HepG2 (cell line): ENCODE data around the gene RRBP1. TPM values are rescaled to one million over a fixed set of nuclear protein-coding genes. Genes with fewer than 3 reads are reported as not detected.

Experiments
- FIP1L1 ChIP-seq: fragments of 200-400 bp; formaldehyde crosslinking; IDR thresholded peaks from 2 replicates; pipeline ENCODE4 v1.6.1; 2018; ENCODE audit warnings: low read depth, mild to moderate bottlenecking, low read length, moderate library complexity, borderline replicate concordance; ENCODE audit not compliant: insufficient read depth
- KDM3A ChIP-seq: IDR thresholded peaks from 2 replicates; pipeline ENCODE4 v1.6.1; 2018; ENCODE audit warnings: low read depth, missing compliant biosample characterization
- MZF1 ChIP-seq: sonication (generic); formaldehyde crosslinking; IDR thresholded peaks from 2 replicates; pipeline ENCODE4 v1.8.1; 2023; ENCODE audit warnings: mild to moderate bottlenecking, missing genetic modification reagents, borderline replicate concordance
- NR2F2 ChIP-seq: IDR thresholded peaks from 2 replicates; pipeline ENCODE4 v1.6.1; 2012; ENCODE audit warnings: low read depth, inconsistent platforms, borderline replicate concordance
- PTBP1 ChIP-seq: fragments of 200-400 bp; formaldehyde crosslinking; IDR thresholded peaks from 2 replicates; pipeline ENCODE4 v1.6.1; 2018; ENCODE audit warnings: low read length, low read depth; ENCODE audit not compliant: poor library complexity, severe bottlenecking
- SAP130 ChIP-seq: IDR thresholded peaks from 2 replicates; pipeline ENCODE4 v1.6.1; 2016; ENCODE audit warnings: low read depth
- SMARCE1 ChIP-seq: fragments of 450-650 bp; IDR thresholded peaks from 2 replicates; pipeline ENCODE4 v1.6.1; 2017; ENCODE audit warnings: borderline replicate concordance
- TSC22D2 ChIP-seq: sonication (generic); formaldehyde crosslinking; IDR thresholded peaks from 2 replicates; pipeline ENCODE4 v1.5.1; 2020; ENCODE audit warnings: missing genetic modification reagents, mild to moderate bottlenecking, borderline replicate concordance
- ZNF136 ChIP-seq: sonication (generic); formaldehyde crosslinking; IDR thresholded peaks from 2 replicates; pipeline ENCODE4 v1.8.1; 2022; ENCODE audit warnings: low read depth, mild to moderate bottlenecking, moderate library complexity, missing genetic modification reagents
- ZNF292 ChIP-seq: sonication (generic); formaldehyde crosslinking; IDR thresholded peaks from 2 replicates; pipeline ENCODE4 v1.8.1; 2022; ENCODE audit warnings: mild to moderate bottlenecking, low read depth, missing genetic modification reagents, borderline replicate concordance
- ZNF580 ChIP-seq: IDR thresholded peaks from 2 replicates; pipeline ENCODE4 v1.6.1; 2016; ENCODE audit warnings: low read depth, borderline replicate concordance
- ZNF639 ChIP-seq: conservative IDR thresholded peaks from 2 replicates; pipeline ENCODE4 v1.6.1; 2018; ENCODE audit warnings: missing genetic modification reagents
- ZNF790 ChIP-seq: sonication (generic); formaldehyde crosslinking; IDR thresholded peaks from 2 replicates; pipeline ENCODE4 v1.8.0; 2022; ENCODE audit warnings: missing genetic modification reagents, mild to moderate bottlenecking, borderline replicate concordance
- polyA plus RNA-seq, 8 experiments: library from polyadenylated mRNA; depleted of rRNA in 3 of 8; stranded (reverse) in 7 of 8; unstranded in 1 of 8; fragments of >200 nt; fragmentation: Illumina TruSeq in 4 of 8; extraction: Trizol in 4 of 8; gene quantifications; 2 replicates each; pipeline versions ENCODE4 v1.2.1 to v1.2.3, GENCODE V29; 2011 to 2016; ENCODE audit warnings: low read depth in 4 of 8, missing spikeins in 1 of 8, mixed read lengths in 1 of 8; ENCODE audit not compliant: insufficient read depth in 1 of 8
- total RNA-seq, 5 experiments: library from RNA; depleted of rRNA; stranded (reverse); fragments of >200 nt; fragmentation: Illumina TruSeq; extraction: Trizol; gene quantifications; 2 replicates each; pipeline ENCODE4 v1.2.3, GENCODE V29; 2016; ENCODE audit warnings: low read depth in 1 of 5
- TF ChIP-seq, protein P1 (sequence below): IDR thresholded peaks from 2 replicates; pipeline ENCODE4 v1.6.1; 2016; ENCODE audit warnings: low read depth
- TF ChIP-seq, protein P2 (sequence below): sonication (generic); formaldehyde crosslinking; IDR thresholded peaks from 2 replicates; pipeline ENCODE4 v1.8.0; 2022; ENCODE audit warnings: low read depth, missing genetic modification reagents
- TF ChIP-seq, protein P3 (sequence below): sonication (generic); formaldehyde crosslinking; IDR thresholded peaks from 2 replicates; pipeline ENCODE4 v1.4.0; 2020; ENCODE audit warnings: missing genetic modification reagents
- TF ChIP-seq, protein P4 (sequence below): sonication (generic); formaldehyde crosslinking; IDR thresholded peaks from 2 replicates; pipeline ENCODE4 v1.5.0; 2020; ENCODE audit warnings: mild to moderate bottlenecking, missing genetic modification reagents
- TF ChIP-seq, protein P5 (sequence below): sonication (generic); formaldehyde crosslinking; IDR thresholded peaks from 2 replicates; pipeline ENCODE4 v1.9.0; 2021; ENCODE audit warnings: missing genetic modification reagents, mild to moderate bottlenecking, borderline replicate concordance

RRBP1 gene
- total and polyA plus RNA-seq, 2 of the 13 experiments (the other 11 are each of a cell fraction or from before 2014, with no cell fraction given), result 150 to 222 TPM

- TF ChIP-seq, protein P1, sequence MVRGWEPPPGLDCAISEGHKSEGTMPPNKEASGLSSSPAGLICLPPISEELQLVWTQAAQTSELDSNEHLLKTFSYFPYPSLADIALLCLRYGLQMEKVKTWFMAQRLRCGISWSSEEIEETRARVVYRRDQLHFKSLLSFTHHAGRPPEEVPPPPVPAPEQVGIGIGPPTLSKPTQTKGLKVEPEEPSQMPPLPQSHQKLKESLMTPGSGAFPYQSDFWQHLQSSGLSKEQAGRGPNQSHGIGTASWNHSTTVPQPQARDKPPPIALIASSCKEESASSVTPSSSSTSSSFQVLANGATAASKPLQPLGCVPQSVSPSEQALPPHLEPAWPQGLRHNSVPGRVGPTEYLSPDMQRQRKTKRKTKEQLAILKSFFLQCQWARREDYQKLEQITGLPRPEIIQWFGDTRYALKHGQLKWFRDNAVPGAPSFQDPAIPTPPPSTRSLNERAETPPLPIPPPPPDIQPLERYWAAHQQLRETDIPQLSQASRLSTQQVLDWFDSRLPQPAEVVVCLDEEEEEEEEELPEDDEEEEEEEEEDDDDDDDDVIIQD, result peak; percentile 94
- TF ChIP-seq, protein P2, sequence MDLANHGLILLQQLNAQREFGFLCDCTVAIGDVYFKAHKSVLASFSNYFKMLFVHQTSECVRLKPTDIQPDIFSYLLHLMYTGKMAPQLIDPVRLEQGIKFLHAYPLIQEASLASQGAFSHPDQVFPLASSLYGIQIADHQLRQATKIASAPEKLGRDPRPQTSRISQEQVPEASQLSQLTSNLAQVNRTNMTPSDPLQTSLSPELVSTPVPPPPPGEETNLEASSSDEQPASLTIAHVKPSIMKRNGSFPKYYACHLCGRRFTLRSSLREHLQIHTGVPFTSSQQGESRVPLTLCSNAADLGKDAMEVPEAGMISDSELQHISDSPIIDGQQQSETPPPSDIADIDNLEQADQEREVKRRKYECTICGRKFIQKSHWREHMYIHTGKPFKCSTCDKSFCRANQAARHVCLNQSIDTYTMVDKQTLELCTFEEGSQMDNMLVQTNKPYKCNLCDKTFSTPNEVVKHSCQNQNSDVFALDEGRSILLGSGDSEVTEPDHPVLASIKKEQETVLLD (CRISPR knock-in tag), result no peak
- peak; percentile 86; the same call in 1 of the 2 replicates for TF ChIP-seq TSC22D2 (CRISPR knock-in tag)
- TF ChIP-seq NR2F2, result peak; percentile 90
- TF ChIP-seq SMARCE1, result no peak
- no peak for TF ChIP-seq ZNF136
- TF ChIP-seq, protein P3, sequence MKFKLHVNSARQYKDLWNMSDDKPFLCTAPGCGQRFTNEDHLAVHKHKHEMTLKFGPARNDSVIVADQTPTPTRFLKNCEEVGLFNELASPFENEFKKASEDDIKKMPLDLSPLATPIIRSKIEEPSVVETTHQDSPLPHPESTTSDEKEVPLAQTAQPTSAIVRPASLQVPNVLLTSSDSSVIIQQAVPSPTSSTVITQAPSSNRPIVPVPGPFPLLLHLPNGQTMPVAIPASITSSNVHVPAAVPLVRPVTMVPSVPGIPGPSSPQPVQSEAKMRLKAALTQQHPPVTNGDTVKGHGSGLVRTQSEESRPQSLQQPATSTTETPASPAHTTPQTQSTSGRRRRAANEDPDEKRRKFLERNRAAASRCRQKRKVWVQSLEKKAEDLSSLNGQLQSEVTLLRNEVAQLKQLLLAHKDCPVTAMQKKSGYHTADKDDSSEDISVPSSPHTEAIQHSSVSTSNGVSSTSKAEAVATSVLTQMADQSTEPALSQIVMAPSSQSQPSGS, result peak; percentile 96
- peak; percentile 94 for TF ChIP-seq ZNF292
- peak; percentile 93 for TF ChIP-seq KDM3A (CRISPR knock-in tag)
- TF ChIP-seq ZNF580 (CRISPR knock-in tag), result peak; percentile 89
- TF ChIP-seq, protein P4, sequence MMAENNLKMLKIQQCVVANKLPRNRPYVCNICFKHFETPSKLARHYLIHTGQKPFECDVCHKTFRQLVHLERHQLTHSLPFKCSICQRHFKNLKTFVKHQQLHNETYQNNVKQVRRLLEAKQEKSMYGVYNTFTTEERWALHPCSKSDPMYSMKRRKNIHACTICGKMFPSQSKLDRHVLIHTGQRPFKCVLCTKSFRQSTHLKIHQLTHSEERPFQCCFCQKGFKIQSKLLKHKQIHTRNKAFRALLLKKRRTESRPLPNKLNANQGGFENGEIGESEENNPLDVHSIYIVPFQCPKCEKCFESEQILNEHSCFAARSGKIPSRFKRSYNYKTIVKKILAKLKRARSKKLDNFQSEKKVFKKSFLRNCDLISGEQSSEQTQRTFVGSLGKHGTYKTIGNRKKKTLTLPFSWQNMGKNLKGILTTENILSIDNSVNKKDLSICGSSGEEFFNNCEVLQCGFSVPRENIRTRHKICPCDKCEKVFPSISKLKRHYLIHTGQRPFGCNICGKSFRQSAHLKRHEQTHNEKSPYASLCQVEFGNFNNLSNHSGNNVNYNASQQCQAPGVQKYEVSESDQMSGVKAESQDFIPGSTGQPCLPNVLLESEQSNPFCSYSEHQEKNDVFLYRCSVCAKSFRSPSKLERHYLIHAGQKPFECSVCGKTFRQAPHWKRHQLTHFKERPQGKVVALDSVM (CRISPR knock-in tag), result peak; percentile 39
- no peak for TF ChIP-seq PTBP1
- TF ChIP-seq FIP1L1, result no peak
- TF ChIP-seq ZNF790 (CRISPR knock-in tag), result no peak
- no peak for TF ChIP-seq ZNF639 (CRISPR knock-in tag)
- peak; percentile 98 for TF ChIP-seq SAP130 (CRISPR knock-in tag)
- TF ChIP-seq MZF1 (CRISPR knock-in tag), result peak; percentile 86; the same call in 1 of the 2 replicates
- TF ChIP-seq, protein P5, sequence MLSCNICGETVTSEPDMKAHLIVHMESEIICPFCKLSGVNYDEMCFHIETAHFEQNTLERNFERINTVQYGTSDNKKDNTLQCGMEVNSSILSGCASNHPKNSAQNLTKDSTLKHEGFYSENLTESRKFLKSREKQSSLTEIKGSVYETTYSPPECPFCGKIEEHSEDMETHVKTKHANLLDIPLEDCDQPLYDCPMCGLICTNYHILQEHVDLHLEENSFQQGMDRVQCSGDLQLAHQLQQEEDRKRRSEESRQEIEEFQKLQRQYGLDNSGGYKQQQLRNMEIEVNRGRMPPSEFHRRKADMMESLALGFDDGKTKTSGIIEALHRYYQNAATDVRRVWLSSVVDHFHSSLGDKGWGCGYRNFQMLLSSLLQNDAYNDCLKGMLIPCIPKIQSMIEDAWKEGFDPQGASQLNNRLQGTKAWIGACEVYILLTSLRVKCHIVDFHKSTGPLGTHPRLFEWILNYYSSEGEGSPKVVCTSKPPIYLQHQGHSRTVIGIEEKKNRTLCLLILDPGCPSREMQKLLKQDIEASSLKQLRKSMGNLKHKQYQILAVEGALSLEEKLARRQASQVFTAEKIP (CRISPR knock-in tag), result no peak
Observed at GRCh38 chr20:17684077-17684888, 2.2 kb upstream of the RRBP1 start (continued).
